Measurements from ENCODE around the gene LACTBL1.

DNA sequence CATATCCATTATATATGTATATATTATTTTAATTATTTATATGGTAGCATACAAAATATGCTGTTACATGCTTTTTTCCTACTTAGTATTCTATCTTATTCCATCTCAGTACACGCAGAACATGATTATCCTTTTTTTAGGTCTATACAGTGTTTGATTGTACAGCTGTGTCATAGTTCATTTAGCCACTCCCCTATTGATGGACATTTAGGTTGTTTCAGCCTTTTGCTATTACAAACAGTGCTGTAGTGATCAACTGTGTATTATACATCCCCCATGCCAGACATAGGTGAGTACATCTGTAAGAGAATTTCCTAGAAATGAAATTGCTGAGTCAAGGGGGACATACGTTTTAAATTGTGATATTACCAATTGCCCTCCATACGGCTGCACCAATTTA lies 15.6 kb downstream of the LACTBL1 start:
- TF ChIP-seq POLR2A (IDR thresholded peaks at IDR 0.05), result no peak
- TF ChIP-seq, protein P1, sequence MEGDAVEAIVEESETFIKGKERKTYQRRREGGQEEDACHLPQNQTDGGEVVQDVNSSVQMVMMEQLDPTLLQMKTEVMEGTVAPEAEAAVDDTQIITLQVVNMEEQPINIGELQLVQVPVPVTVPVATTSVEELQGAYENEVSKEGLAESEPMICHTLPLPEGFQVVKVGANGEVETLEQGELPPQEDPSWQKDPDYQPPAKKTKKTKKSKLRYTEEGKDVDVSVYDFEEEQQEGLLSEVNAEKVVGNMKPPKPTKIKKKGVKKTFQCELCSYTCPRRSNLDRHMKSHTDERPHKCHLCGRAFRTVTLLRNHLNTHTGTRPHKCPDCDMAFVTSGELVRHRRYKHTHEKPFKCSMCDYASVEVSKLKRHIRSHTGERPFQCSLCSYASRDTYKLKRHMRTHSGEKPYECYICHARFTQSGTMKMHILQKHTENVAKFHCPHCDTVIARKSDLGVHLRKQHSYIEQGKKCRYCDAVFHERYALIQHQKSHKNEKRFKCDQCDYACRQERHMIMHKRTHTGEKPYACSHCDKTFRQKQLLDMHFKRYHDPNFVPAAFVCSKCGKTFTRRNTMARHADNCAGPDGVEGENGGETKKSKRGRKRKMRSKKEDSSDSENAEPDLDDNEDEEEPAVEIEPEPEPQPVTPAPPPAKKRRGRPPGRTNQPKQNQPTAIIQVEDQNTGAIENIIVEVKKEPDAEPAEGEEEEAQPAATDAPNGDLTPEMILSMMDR (IDR thresholded peaks at IDR 0.05), result no peak
- no peak for TF ChIP-seq EP300 (IDR thresholded peaks at IDR 0.05)

Measured in ovary (tissue), 3 donors.